RWPE1 (cell line): ENCODE results near the gene MPHOSPH6.
"Not testable (repeated sequence)": the region's sequence is repeated elsewhere in the genome, so short reads cannot be mapped to it uniquely, and the experiment has no call there.

Experiments used
- CTCF ChIA-PET: fragments of 350-600 bp; sonication (Branson Sonifier 250); formaldehyde crosslinking; extraction: SDS; loops from one replicate; lab custom pipeline; 2021; lab: Yijun Ruan, JAX
- POLR2A ChIA-PET: fragments of 400-600 bp; formaldehyde crosslinking; extraction: SDS; loops from one replicate; lab custom pipeline; 2020; ENCODE audit warnings: antibody characterized with exemption; ENCODE audit not compliant: low non-redundant PET; lab: Yijun Ruan, JAX
- DNase-seq: peaks from one replicate; pipeline ENCODE4 v3.0.0; 2012; ENCODE audit warnings: low spot score
- H3K27ac ChIP-seq: fragments of 450-650 bp; 2 replicates; pipeline ENCODE4 v1.5.1; 2017
- TF ChIP-seq, protein P1 (sequence below): fragments of 450-650 bp; conservative IDR thresholded peaks from 2 replicates; pipeline ENCODE4 v1.5.1; 2017; ENCODE audit warnings: low read depth, mild to moderate bottlenecking

MPHOSPH6 gene

DNA sequence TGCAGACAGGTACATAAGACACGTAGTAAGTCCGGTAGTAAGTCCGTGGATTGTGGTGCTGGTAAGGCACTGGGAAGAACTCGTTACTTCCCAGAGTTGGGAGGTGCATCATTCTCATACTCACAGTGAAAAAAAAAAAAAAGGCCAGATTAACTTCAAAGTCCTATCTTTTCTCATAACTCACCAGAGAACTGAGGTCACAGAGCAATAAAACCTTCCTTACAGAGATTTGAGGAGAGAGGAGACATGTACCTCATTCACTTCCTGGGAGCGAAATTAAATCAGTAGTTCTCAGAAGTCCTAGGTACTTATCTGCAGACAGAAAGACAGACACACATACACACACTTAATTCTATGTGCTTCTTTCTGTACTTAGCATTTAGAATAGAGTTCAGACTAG lies 22.5 kb downstream of the MPHOSPH6 start:
- ChIA-PET CTCF (no interaction called here), POLR2A (no interaction called here)
- TF ChIP-seq, protein P1, sequence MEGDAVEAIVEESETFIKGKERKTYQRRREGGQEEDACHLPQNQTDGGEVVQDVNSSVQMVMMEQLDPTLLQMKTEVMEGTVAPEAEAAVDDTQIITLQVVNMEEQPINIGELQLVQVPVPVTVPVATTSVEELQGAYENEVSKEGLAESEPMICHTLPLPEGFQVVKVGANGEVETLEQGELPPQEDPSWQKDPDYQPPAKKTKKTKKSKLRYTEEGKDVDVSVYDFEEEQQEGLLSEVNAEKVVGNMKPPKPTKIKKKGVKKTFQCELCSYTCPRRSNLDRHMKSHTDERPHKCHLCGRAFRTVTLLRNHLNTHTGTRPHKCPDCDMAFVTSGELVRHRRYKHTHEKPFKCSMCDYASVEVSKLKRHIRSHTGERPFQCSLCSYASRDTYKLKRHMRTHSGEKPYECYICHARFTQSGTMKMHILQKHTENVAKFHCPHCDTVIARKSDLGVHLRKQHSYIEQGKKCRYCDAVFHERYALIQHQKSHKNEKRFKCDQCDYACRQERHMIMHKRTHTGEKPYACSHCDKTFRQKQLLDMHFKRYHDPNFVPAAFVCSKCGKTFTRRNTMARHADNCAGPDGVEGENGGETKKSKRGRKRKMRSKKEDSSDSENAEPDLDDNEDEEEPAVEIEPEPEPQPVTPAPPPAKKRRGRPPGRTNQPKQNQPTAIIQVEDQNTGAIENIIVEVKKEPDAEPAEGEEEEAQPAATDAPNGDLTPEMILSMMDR = no peak
- DNase-seq = no peak
- no peak overlapping the region for H3K27ac ChIP-seq

DNA sequence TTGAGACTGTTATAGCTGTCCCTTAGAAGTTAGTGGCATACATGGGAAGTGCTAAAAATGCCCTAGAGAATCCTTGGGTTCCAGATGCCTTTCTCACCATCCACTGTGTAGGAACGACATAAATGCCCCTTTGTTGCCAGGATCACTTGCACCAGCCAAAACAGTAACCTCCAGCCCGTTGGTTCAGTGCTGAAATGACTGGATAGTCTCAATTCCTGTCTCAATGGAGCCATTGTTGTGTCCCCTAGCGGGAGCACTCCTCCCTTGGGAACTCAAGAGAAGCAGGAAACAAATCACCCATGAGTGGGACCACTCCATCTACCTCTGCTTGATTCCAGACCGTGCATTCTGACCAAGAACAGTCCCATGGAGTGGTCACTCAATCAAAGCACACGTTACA lies 23.1 kb downstream of the MPHOSPH6 start:
- no peak for DNase-seq
- no peak overlapping the region for H3K27ac ChIP-seq
- ChIA-PET CTCF (no interaction called here), POLR2A (no interaction called here)
- TF ChIP-seq, protein P1 = no peak

DNA sequence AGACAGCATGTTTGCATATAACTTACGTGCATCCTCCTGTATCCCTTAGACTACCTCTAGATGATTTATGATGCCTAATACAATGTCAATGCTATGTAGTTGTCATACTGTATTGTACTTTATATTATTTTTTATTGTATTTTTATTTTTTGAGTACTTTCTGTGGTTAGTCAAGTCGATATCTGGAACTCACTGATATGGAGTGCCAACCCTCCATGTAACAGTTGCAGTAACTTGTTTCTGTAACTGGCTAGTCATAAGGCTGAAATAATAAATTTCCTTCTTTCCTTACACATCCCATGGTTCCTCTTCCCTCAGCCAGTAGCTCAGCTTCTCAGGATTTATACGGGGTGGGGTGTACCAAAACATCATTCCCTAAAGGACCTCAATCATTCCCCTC lies 23.5 kb downstream of the MPHOSPH6 start:
- TF ChIP-seq, protein P1 = no peak

DNA sequence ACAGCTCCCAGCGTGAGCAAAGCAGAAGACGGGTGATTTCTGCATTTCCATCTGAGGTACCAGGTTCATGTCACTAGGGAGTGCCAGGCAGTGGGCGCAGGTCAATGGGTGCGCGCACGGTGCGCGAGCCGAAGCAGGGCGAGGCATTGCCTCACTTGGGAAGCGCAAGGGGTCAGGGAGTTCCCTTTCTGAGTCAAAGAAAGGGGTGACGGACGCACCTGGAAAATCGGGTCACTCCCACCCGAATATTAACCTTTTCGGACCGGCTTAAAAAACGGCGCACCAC lies 30.8 kb downstream of the MPHOSPH6 start:
- POLR2A ChIA-PET, CTCF ChIA-PET, DNase-seq: not testable (repeated sequence)
- peak overlapping the region; percentile 73 for H3K27ac ChIP-seq

More for the DNA sequence above, 23.5 kb downstream of the MPHOSPH6 start:
- CTCF ChIA-PET = no interaction called here
- DNase-seq = no peak
- H3K27ac ChIP-seq = no peak overlapping the region
- POLR2A ChIA-PET = no interaction called here

DNA sequence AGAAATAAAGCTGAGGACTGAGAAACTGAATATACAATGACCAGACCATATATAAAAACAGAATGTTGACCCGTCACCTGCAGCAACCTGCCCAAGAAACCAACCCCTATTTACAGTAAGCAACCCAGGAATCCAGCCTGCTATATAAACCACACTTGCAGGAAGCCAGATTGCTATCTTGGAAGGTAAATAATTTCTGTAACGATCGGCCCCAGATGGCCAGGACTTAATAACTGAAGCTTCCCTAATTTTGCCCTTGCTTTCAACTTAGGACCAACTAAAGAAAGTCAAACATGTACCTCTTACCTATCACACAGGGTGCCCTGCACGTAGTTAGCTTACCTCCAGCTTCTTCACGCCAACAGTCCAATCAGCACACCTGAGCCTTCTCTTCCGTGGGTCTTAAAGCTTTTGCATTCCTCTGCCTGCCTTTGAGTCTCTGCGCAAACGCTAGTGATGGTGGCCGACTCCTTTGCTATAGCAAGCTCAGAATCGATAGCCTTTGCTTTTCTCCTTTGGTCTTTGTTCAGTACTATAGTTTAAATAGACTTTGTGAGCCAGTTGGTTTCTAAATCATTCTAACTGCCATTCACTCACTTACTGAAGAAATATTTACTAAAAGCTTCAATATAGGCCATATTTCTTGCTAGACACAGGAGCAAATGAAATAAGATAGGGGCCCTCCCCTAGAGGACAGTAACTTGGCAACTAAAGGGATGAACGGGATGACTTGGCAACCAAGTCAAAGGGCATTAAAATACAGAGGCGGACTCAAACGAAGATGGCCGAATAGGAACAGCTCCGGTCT lies 31.3 kb downstream of the MPHOSPH6 start:
- TF ChIP-seq, protein P1 = no peak
- H3K27ac ChIP-seq = peak overlapping the region; percentile 73
- CTCF ChIA-PET = interaction anchor here (0.7 kb wide), 1 partner anchor 1694 kb away, joined by 3 read pairs; no protein-coding TSS in a partner anchor
- peak; percentile 18 for DNase-seq
- POLR2A ChIA-PET = no interaction called here

DNA sequence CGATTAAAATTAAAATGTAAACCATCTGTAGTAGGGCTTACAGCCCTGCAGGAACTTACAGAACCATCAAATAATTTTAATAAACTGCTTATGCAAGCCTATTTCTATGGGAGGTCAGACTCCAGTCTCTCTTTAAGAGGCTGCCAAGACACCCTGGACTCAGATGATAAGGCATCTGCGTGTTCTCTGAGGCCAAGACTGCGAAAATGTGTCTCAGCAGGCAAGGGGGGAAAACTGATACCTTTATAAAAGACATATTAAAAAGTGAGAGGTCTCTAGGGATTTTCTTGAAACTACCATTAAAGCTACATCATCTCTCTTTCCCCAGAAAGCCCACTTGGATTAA lies 32.2 kb downstream of the MPHOSPH6 start:
- ChIA-PET POLR2A (no interaction called here), CTCF (interaction anchor here (0.7 kb wide), 1 partner anchor 1695 kb away, joined by 3 read pairs; no protein-coding TSS in a partner anchor)
- no peak for DNase-seq
- TF ChIP-seq, protein P1 = no peak
- no peak overlapping the region for H3K27ac ChIP-seq
